HG02938 (cell line): ENCODE results near the gene SLC9A7.
"Not testable (repeated sequence)": the region's sequence is repeated elsewhere in the genome, so short reads cannot be mapped to it uniquely, and the experiment has no call there.

Experiments
- ATAC-seq: cut with Tn5 transposase; IDR thresholded peaks from one replicate; pipeline ENCODE4 v1.9.1; 2021; ENCODE audit warnings: mild to moderate bottlenecking, moderate library complexity; ENCODE audit not compliant: unreplicated experiment

Gene SLC9A7

DNA sequence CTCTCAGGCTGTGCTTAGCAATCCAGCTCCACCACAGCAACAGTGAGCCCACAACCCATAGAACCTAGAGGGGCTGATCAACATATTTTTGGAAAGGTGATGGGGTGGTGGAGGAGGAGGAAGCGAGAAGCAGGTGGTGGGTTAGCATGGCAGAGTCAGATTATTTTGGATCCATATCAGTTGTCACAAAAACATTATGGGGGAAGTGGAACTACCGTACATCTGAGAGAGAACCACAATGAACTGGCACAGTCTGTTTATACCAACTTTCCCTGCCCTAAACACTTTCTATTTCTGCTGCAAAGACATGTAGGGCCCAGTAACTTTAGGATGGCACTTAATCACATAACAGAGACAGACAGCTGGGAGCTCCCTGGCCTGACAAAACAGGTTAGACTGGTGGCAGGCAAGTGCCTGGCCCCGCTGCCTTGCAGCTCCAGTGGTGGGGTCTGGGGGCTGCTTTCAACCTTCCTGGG lies 4.3 kb downstream of the SLC9A7 start:
- ATAC-seq, result no peak

DNA sequence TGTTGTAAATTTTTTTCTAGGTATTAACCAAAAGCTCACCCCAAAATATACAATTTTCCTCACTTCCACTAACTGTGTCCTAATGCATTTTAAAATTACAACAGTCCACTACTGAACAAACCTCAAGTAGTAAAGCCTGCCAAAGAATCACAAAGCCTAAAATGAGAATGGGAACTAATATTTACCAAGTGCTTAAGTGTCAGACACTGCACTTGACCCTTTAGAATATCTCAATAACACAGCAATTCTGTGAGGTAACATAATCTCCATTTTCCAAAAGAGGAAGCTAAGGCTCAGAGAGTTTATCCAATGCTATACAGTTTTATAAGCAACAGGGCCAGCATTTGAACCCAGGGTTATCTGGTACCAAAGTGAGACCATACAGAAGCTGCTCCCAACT lies 4.9 kb downstream of the SLC9A7 start:
- no peak for ATAC-seq

DNA sequence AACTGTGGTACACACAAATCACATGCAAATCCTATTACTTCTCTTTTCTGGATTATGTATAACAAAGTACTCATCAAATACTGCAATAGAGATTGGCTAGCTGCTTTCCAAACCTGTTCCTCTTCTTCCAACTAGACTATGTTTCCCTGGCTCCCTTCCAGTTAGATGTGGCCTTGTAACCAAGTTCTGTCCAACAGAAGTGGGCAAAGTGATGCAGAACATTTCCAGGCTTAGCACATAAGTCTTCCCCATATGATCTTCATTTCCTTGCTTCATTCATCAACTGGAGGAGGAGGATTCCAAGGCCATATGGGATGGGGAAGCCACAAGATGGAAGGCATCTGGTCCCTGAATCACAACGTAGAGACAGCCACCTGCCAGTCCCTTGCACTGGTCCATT lies 8.0 kb downstream of the SLC9A7 start:
- ATAC-seq, result no peak

DNA sequence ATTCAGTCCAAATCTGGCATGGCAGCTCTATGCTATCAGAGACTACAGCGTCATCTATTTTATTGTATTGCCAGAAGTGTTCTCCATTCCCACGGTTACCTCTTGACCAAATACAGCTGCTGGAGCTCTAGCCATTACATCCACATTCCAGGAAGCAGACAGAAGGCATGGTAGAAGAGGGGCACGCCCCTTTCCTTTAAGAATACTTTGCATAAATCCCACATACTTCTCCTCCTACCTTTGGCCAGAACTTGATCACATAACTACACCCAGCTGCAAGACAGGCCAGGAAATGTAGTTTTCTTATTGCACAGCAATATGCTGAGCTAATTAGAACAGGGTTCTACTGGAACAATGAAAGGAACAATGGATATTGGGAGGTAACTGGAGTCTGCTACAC lies 14.9 kb downstream of the SLC9A7 start:
- no peak for ATAC-seq

DNA sequence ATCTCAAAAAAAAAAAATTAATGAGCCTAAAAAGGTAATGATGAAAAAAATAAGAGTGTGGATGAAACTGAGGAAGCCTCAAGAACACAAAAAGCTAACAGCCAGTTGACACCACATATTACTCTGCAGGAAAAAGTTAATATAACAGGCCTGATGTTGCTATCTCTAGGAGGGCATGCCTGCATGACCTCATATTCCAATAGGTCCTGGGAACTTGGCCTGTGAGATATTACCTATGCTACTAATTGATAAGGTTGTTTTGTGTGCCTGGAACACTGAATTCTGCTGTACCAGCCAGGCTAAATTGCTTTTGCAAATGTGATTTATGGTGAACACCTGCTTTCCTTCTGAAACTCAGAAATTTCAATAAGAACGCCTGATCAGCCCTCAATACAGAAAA lies 15.9 kb downstream of the SLC9A7 start:
- ATAC-seq, result no peak

DNA sequence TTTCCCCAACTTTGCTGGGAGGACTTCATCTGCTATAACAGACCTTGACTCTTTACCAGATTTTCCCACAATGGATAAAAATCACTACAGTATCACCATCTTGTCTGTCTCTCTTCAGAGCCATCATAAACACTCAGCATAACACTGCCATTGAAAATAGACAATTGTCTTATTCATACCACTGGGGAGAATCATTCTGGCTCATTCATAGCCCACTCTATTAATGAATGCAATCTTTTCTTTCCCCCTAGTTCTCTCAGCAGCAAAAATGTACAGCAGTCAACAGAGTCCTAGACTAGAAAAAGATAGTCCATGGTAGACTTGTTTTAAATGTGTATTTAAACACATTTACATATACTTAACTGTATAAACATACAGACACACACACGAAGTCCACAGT lies 19.2 kb downstream of the SLC9A7 start:
- ATAC-seq, result no peak

DNA sequence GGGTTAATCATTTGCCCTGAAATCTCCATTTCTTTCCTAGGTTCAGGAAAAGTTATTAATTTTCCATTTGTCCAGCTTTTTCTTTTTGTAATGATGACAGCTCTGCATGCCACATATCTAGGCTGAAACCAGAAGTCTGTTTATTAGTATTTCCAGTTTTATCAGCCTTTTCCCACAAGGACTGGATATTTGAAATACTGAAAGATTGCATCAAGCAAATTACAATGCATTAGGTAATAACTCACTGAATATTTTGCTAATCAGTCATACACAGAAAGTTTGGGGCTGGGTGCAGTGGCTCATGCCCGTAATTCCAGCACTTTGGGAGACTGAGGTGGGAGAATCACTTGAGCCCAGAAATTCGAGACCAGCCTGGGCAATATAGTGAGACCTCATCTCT lies 21.5 kb downstream of the SLC9A7 start:
- no peak for ATAC-seq

DNA sequence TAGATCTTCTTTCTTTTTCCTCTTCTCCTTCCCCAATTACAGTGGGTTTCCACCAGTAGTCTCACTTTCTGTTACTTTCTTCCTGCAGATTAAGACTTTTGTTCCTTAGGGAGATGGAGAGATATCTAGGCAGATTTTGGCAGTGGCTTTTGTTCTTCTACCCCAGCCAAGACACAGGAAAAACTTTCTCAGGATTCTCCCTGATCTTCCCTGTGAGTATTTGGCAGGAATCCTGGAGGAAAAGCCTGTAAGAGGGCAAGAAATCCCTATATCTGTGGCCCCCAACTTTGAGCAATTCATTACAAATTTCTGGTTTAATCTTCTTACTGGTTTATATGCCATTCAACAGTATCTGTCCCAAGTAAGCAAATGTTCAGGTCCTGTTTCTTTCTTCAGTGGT lies 21.9 kb downstream of the SLC9A7 start:
- ATAC-seq, result no peak

DNA sequence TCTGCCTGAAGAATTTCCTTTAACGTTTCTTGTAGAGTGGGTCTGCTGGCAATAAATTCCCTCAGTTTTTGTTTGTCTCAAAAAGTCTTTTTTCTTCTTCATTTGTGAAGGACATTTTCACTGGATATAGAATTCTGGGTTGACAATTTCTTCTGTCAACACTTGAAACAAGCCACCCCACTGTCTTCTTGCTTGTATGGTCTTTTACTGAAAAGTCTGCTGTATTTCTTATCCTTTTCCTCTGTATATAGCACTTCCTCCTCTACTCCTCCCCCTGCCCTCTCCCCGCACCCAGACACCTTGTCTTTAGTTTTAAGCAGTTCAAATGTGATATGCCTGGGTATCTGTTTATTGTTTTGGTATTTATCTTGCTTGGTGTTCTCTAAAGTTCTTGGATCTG lies 23.3 kb downstream of the SLC9A7 start:
- ATAC-seq, result no peak

DNA sequence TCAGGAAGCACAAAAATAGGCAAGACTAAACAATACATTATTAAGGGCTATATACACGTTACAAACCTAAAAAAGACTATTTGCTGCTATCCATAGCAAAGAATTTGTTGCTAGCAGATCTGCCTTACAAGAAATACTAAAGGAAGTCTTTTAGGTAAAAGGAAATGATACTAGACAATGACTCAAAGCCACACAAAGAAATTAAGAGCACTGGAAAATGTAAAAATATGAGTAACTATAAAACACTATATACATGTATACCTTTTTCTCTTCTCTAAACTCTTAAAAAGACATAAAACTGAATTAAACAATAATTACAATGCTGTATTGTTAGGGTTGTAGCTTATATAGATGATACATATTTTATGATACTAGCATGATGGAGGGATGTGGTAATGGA lies 25.7 kb downstream of the SLC9A7 start:
- no peak for ATAC-seq

DNA sequence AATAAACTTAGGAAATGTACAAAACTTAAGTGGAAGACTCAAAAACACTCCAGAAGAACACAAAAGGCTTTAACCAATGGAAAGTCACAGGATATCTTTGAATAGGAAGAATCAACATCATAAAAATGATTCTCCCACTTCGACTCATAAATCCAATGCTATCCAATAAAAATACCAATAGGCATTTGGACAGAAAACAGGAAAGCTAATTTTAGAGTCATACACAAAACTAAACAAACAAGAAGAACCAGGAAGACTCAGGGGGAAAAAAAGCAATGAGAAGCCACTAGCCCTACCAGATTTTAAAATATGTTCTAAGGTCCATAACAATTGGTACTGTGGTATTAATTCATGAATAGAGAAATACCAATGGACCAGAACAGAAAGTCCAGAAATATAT lies 28.2 kb downstream of the SLC9A7 start:
- ATAC-seq, result no peak

DNA sequence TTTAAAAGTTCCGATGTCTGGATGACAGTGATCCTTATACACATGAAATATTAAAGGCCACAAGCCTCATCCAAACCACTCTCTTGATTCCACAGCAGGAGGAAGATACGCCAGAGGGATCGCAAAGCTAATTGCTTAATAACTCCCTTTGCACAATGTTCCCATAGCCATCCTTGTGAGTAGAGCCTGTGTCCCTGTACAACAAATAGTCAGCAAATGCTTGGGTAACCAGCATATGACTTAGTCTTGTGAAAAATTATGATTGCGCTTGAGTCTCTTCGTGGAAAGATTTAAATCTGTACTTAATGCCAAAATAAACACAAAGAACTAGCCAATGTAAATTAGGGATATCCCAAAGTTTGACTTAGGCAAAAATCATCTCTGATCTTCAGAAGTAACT lies 31.5 kb downstream of the SLC9A7 start:
- ATAC-seq, result no peak

DNA sequence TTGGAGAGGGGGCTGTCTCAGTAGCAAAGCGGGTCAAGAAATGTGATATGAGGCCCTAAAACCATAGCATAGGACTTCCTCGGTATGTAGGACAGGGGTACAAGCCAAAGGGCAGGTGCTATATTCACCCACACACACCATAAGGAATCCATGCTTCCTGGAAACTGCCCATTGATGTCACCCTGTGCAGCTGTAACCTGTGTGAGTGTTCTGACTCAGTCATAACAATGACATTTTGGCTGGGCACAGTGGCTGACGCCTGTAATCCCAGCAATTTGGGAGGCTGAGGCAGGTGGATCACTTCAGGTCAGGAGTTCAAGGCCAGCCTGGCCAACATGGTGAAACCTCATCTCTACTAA lies 35.4 kb downstream of the SLC9A7 start:
- not testable (repeated sequence) for ATAC-seq

DNA sequence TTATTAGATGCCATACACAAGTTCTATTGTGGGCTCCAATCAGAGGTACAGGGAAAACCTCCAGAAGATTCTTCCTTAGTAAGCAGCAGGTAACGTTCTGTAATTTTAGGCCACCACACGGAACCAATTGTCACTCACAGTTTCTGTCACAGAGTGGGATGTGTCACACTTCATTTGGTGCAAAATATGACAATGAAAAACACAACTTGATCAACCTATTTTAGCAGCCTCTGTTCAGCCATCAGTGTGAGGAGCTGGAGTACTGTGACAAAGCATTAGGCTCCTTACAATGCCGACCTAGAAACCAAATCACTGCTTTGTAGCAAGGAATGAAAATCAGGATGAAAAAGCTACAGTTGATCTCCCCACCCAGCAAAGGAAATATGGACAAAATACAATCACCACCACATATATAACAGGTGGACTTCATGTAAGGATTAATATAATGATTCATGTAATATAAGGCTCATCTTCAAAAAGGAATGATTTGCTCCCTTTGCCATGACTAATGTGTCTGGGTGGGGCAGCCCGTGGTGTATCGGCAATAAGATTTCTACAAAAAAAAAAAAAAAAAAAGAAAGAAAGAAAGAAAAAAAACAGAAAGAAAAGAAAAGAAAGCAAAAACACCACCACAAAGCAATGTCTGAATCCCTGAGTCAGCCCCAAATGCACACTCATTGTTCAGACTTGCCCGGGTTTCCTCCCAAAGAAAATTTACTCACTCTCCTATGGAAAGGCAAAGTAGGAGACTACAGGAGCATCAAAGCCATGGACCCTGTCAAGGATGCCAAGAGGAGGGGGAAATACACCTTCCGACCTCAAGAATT lies 36.0 kb downstream of the SLC9A7 start:
- no peak for ATAC-seq

DNA sequence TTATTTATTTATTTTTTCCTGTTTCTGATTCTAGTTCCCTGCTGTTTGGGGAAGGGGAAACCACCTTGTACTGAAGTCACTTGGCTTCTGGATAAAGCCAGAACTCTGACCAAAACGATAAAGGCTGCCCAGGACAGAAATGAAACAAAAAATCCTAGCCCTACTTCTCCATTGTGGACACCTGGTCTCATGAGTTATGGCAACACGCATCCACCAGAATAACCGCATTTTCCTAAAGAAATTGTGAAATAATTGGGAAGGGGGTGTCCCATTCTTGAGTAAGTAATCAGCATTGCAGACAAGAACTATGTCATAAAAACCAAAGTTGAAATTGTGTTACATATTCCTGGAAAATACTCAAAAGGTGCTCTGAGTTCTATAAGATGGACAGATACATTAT lies 42.1 kb downstream of the SLC9A7 start:
- ATAC-seq, result no peak

DNA sequence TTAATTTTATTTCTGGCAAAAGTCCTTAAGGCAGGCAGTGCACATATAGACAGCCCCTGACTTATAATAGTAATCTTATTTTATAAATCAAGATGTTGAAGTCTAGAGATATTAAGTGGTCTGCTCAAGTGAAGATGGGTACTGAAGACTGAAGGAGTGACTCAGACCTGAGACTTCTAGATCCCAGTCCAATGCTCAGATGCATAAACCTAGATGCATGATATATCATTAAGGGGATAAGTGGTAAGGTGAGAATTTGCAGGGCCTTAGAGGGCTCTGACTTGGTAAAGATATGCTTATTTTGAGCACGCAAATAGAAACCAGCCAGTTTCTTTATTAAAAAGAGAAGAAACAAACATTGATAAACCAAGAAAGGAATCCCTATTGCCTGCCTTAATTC lies 42.9 kb downstream of the SLC9A7 start:
- no peak for ATAC-seq

DNA sequence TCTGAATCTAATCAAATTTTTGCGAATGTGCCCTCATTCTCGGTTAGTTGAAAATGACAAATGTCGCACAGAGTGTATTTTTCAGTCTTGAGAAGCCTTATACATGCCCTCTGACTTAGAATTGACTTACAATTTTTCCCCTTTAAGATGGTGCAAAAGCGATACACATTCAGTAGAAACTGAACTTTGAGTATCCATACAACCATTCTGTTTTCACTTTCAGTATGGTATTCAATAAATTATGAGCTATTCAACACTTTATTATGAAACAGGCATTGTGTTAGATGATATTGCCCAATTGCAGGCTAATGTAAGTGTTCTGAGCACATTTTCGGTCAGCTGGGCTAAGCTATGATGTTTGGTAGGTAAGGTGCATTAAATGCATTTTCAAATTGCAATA lies 43.4 kb downstream of the SLC9A7 start:
- no peak for ATAC-seq

DNA sequence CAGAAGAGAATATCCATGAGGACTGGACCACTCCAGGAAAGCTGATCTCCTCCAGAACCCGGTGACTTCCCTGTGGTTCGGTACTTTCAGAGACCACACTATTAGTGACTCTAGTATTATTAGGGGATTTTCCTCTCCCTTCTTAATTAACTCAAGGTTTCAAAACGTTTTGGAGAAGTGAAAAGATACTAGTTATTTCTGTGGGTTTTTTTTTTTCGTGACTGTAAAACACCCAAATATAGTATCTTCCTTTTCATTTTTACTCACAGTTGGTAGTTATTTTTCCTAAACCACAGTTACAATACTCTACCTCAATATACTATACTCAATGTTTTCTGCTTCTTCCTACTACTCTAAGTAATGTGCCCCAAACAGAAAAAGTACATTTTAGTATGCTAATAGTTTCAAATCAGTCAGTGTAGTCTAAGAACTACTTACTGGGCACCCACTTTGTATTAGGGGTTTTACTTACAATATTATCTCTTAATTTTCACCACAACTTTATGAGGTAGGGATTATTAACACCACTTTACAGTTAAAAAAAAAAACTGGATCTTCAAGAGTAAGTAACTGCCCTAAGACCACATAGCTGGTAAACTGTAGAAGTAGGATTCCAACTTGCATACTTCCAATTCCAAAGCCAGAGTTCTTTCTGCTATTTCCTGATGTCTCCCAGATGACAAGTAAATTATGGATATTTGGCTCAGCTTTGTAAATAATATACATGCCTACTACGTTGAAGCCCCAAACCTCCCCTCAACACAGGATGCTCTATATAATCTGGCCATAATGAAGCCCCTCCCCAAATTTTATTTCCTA lies 45.0 kb downstream of the SLC9A7 start:
- peak; percentile 70 for ATAC-seq

DNA sequence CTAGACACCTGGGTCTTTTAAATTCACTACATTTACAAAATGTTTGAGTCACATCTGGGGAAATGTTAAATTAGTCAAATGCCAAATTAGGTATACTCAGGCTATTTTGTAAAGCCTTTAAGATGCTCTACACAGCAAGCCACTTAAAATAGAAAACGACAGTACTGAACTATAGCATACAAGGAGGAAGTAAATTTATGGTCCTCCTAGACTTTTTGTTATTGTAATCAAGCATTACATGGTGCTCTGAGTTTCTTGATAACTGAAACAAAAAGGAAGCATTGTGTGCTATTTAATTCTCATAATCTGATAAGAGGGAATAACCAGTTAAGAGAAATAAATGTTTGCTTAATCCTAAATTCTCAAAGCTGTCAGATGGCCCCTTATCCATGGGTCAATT lies 46.2 kb downstream of the SLC9A7 start:
- ATAC-seq, result no peak

DNA sequence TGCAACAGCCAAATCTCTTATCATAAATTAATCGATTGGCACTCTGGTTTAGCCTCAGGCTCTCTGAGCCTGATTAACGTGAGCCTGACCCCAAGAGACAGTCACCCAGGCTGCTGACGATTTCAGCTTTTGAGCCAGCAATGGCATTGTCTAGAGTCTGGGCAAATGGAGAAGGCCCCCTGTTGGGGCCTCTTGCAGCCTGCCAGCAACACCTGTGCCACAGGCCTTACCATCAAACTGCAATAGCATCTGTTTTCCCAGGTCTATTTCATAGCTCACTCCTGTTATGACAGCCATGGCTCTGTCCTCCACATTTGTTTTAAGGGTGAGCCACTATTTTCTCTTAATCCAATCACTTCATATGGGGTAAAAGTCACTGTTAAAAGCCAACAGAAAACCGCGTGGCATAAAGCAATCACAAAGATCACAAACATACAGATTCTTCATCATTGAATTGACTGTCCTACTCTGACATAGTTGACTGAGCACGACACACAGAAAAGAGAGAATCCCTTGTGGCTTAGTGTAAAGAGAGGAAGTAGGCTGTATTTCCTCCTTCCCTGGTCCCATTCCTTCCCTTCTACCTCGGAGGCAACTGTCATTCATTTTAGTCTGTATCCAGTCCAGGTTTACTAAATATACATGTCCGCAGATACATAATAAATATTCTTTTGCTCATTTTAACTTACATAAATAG lies 47.8 kb downstream of the SLC9A7 start:
- ATAC-seq, result no peak

DNA sequence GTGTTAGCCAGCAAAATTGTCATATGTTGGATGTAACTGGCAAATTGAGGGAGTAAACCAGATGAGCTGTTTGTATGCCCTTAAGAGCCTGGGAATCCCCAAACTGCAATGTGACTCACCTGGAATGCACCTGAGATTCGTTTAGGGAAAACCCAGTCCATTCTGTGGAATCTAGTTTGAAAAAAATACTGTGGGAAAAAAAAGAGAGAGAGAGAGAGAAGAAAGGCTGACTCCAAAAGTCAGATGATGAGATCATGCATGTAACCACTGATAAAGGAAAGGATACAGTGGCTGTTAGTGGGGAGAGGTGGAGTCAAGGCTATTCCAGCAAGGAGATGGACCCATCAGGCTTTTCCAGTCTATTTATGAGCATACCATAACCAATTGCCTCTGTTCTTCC lies 48.5 kb downstream of the SLC9A7 start:
- ATAC-seq, result no peak
